HG03469 (cell line): ENCODE results near the gene LRP2.

ENCODE experiments used
- ATAC-seq: cut with Tn5 transposase; IDR thresholded peaks from one replicate; pipeline ENCODE4 v1.9.1; 2021; ENCODE audit warnings: mild to moderate bottlenecking, moderate library complexity, moderate number of reproducible peaks; ENCODE audit not compliant: unreplicated experiment

LRP2 gene

DNA sequence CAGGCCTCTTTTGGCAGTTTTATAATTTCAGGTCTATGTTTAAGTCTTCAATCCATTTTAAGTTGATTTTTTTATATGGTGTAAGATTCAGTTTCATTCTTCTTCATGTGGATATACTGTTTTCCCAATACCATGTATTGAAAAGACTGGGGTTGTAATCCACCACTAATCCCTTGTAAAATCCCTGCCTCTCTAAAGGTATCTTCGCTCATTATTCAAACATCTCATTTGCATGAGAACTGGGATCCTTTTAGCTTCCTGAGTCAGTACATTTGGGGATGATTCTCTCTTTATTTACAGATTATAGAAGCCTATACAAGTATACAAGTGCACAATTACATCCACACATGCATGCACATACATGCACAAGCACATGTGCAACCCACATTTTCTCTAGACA lies 267.7 kb downstream of the LRP2 start:
- ATAC-seq, result no peak

DNA sequence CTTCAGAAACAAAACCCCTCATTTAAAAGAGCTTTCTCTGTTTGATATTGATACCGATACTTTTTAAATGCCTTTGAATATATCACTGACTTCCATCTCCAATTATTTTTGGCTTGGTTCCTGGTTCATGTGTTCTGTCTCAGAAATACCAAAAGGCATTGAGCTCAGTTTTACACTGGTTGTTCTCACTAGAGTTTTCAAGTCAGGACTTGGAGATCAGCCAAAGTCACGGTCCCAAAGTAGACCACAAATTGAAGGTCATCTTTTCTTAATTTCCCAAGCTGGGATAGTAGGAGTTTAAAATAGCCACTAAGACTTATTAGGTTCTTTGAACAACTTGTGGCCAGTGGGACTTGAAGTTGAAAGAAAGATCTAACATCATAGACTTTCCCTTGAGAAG lies 268.8 kb downstream of the LRP2 start:
- ATAC-seq, result no peak

DNA sequence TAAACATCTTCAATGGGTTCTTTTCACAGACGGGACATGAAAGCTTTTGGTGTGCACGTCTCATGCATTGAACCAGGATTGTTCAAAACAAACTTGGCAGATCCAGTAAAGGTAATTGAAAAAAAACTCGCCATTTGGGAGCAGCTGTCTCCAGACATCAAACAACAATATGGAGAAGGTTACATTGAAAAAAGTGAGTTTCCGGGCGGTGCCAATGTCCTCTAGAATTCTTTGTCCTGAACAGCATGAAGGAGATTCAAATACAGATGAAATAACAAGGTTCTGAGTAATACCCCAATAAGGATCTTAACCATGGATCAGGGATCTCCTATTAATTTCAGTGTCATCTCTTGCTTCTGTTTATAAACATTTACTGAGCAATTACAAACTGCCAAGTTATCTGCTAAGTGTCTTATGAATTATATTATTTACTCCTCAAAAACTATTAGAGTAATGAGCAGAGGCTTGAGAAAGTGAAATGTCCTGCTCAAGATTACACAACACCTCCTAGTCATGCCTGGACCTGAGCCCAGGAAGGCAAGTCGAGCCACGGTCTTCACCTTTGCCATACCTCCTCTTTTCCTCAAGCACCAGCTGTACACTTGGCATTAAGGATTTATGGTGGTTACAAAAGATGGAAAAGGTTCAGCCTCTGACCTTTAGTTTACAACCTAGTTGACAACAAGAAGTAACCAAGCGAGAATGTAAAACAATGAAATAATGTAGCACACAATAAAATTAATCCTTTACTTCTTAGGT lies 270.4 kb downstream of the LRP2 start:
- ATAC-seq, result no peak

DNA sequence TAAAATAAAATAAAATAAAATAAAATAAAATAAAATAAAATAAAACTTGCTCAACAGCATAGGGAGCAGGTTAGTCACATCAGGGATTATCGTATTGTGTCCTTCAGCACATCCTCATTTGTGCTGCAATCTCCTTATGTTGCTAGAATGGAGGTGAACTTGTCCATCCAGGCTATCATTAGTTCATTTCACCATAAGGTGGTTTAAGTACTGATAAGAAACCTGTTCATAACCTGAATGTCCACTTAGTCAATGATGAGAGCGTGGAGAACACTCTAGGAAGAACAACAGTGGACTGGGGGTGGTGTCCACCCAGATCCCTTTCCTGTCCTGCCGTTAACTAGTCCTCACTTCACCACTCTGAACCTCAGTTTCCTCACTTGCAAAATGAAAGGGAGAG lies 271.1 kb downstream of the LRP2 start:
- no peak for ATAC-seq

DNA sequence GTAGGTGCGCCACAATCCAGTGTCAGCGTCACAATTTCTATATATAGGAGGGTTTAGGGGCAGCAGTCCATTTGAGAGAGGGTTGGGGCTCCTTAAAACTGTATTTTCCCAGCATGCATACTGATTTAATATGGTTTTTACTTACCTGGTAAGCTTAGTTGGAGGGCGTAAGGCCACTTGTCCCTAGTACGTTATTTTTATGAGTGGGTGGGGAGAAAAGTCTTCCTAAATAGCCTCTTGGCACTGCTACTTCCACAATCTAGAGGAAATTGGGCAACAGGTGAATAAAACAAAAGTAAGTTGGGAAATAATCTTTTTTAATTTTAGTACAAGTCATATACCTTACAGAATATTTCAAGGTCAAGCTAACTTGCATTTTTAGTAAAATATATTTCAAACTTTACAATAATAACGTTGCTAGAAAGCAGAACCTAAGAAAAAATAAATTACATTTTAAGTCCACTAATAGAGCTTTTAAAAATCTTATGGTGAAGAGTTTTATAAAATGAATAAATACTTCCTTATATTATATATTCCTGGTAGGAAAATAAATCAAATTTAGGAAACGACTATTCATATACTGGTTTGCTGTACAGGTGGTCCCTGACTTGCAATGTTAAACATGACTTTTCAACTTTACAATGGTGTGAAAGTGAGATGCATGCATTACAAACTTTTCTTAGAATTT lies 272.1 kb downstream of the LRP2 start:
- ATAC-seq, result no peak

DNA sequence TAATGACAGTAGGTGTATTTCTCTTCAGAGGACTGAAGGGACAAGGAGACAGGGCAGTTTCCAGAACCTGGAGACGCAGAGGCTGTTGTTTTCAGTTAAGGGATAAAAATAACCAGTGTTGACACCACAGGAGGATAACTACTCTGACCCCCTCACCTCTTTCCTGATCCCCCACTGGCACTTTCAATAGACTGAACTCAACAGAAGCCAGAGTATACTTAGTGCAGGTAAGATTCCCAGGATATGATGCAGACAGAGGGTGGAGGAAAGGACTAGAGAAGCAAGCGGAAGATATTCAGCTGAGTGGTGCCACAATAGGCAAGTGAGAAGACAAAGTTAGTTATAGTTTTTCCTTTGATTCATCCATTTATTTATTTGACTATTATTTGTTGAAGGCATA lies 273.2 kb downstream of the LRP2 start:
- ATAC-seq, result no peak

DNA sequence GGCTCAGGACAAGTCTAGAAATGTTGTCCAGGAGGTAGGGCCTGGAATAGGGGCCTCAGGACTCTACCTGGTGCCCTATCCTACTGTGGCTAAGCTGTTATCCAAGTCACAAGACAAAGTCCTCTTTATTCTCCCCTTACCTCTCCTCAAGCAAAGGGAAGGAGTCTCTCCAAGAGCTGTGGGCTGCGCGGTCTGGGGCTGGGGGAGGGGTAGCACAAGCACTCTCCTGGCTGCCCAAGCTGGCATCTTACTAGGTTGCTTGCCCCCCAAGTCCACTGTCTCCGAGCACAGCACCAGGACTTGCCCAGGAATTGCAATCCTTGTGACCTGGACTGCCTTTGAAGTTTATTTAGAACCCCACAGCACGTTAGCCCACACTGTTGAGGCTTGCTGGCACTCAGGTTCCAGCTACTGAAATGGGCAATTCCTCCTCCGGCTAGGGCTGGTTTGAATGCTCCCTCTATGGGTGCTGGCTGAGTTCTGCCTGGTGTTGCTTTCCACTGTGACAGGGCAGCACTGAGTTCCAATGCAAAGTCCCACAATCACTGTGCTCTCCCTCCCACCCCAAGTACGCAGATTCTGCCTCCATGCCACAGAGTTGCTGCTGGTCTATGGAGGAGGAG lies 274.5 kb downstream of the LRP2 start:
- no peak for ATAC-seq

DNA sequence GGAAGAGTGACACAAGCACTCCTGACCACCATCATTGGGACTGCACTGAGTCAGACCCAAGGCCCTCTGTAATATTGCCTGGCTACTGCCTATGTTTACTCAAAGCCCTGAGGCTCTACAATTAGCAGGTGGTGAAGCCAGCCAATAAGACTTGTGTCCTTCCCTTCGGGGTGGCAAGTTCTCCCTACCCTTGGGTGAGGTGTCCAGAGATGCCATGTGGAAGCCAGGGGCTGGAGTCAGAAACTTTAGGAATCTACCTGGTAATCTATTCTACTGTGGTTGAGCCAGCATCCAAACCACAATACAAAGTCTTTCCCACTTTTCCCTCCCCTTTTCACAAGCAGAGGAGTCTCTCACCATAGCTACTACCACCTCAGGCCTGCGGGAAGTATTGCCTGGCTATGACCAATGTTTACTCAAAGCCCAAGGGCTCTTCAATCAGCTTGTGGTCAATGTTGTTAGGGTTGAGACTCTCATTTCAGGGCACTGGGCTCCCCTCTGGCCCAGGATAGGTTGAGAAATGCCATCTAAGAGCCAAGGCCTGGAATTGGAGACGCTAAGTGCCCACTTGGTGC lies 275.4 kb downstream of the LRP2 start:
- ATAC-seq, result no peak

DNA sequence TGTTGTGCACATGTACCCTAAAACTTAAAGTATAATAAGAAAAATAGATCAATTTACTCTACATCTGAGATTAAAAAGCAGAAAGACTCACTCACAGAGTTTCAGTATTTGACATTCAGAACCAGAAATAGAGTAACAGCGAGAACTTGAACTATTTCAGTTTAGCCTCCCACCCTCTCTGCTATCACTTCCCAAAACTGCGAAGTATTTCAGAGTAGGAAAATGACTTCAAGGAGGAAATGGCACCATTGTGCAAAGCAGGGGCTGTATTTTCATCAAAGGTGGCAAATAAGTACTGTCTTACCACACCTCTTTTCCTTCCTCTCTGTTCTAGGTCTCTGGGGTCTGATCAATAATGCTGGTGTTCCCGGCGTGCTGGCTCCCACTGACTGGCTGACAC lies 279.3 kb downstream of the LRP2 start:
- peak; percentile 47 for ATAC-seq

DNA sequence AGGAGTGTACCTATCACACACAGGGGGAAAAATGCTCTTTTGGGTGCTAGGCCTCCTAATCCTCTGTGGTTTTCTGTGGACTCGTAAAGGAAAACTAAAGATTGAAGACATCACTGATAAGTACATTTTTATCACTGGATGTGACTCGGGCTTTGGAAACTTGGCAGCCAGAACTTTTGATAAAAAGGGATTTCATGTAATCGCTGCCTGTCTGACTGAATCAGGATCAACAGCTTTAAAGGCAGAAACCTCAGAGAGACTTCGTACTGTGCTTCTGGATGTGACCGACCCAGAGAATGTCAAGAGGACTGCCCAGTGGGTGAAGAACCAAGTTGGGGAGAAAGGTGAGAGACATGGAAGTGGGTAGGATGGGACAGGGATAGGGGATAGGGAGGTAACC lies 280.8 kb downstream of the LRP2 start:
- no peak for ATAC-seq

DNA sequence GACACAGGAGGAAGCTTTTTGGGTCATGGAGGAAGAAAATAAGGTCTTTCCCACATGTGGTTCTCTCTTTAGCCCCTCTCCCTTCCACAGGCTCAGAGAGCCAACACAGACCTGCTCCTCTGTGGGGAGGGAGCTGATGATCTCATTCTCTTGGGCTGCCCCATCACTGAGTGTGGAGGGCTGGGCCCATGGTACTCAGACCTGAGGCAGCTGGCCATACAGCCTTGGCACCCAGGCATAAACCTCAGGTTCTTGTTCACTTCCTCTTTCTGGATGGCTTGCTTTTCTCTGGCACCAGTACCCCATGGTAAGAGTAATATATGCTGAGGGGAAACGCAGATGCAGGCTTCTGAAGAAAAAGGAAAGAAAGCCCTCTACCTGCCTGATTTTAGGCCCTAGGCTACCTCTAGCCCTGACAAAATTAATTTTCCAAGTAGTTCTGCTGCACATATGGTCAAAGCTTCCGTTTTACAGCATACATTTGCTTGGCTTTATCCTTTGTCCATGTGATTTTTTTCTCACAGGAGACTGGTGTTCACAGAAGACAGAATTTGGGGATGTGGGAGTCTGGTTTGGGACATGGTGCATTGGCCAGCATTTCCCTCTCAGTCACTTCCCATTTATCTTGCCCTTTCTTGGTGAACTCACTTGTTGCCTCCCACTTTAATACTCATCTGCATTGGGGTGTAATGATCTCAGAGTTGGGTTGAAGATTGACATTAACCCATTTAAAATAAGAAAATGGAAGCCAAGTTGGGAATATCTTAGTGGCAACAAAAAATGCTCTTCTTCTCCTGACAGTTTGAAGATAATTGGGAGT lies 281.9 kb downstream of the LRP2 start:
- peak; percentile 72 for ATAC-seq

DNA sequence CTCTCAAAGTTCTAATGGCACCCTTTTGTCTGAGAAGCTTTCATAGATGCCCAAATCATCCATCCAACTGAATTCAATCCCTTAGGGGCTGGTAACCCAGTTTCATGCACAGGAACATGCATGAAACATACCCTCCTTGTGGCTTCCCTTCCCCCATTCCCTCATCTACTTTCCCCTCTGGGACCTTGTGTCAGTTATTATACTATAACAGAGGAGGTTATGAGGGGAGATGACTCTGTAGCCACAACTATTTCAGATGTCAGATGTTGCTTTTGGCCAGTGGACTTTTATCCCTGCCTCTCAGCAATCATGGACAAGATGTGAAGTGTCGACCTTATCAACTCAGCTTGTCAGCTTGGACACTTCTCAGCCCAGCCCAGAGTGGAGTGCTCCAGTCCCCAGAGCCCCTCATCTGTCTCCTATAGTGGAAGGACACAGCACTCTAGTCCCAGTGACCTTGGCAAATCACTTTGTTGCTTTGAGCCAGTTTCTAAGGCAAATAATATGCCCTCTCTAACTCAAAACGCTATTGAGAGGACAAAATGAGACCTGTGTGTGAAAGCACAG lies 284.6 kb downstream of the LRP2 start:
- no peak for ATAC-seq
